ENCODE data around the gene SCUBE2. TPM values are rescaled to one million over a fixed set of nuclear protein-coding genes. Genes with fewer than 3 reads are reported as not detected.
A peak's percentile ranks its signal among the peaks of the same experiment; 100 is the strongest.

The SCUBE2 gene
- total RNA-seq, result 1.8 and 2.7 TPM in 2 replicates

DNA sequence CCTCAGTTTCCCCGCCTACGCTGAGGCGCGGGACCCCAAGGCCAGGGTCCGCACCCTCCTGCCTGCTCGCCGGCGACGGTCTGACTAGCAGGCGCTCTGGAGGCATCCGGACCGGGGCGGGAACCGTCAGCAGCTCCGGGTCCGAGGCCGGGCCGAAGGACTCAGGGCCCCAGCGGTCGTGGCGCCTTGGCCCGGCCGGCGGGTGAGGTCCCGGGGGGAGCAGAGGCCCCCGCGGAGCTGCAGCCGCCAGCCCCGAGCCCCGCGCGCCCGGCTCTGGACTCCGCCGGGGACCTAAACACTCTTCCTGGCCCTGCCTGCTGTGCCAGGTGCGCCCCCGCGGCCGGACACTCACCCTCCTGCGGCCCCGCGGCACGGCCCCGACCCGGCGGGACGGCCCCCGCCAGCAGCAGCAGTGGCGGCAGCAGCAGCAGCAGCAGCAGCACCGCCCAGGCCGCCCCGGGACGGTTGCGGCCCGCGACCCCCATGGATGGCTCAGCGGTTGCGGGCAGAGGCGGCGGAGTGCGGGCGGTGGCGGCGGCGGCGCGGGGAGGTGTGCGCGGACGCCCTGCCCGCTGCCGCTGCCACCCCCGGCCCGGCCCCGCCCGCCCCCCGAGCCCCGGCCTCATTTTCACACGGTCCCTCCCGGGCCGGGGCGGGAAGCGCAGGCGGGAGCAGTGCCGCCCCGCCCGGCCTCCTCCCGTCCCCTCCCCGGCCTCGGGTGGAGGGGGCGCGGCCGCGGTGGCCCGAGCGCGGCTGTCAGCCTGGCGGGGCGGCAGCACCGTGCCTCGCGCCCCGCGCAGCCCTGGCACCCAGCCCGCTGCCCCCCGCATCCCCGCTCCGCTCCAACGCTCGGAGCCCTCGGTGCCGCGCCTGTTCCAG is at the start of gene SCUBE2:
Gene SCUBE2 (minus strand): TSS at position 556 of the 879 bp plus-strand sequence. CDS start 71 bp downstream, at position 485.
- TF ChIP-seq, protein P1, sequence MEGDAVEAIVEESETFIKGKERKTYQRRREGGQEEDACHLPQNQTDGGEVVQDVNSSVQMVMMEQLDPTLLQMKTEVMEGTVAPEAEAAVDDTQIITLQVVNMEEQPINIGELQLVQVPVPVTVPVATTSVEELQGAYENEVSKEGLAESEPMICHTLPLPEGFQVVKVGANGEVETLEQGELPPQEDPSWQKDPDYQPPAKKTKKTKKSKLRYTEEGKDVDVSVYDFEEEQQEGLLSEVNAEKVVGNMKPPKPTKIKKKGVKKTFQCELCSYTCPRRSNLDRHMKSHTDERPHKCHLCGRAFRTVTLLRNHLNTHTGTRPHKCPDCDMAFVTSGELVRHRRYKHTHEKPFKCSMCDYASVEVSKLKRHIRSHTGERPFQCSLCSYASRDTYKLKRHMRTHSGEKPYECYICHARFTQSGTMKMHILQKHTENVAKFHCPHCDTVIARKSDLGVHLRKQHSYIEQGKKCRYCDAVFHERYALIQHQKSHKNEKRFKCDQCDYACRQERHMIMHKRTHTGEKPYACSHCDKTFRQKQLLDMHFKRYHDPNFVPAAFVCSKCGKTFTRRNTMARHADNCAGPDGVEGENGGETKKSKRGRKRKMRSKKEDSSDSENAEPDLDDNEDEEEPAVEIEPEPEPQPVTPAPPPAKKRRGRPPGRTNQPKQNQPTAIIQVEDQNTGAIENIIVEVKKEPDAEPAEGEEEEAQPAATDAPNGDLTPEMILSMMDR (IDR thresholded peaks at IDR 0.05; ENCODE audit: extremely low read depth, low read depth, low read length), result no peak
- Histone ChIP-seq H3K4me2 (ENCODE audit: insufficient read depth, low read length) (peak within 1 kb of the TSS; percentile 79), H3K79me2 (ENCODE audit: insufficient read depth, low read length) (no peaks in the 10 kb centered on the region), H4K20me1 (ENCODE audit: insufficient read depth, low read length) (no peaks in the 10 kb centered on the region), H3K36me3 (ENCODE audit: insufficient read depth, low read length) (no peaks in the 10 kb centered on the region), H2AFZ (ENCODE audit: low read length) (peak within 1 kb of the TSS; percentile 68), H3K27me3 (ENCODE audit: insufficient read depth, low read length) (peaks cover 8% of the 10 kb centered on the region), H3K4me1 (ENCODE audit: insufficient read depth, low read length) (peaks cover 4% of the 10 kb centered on the region), H3K4me3 (ENCODE audit: insufficient read depth, low read length) (peak within 1 kb of the TSS; percentile 68), H3K9me3 (ENCODE audit: low read depth, low read length) (no peaks in the 10 kb centered on the region), H3K27ac (ENCODE audit: low read depth, low read length) (no peak within 1 kb of the TSS)
- DNase-seq (ENCODE audit: insufficient read length, low spot score, missing footprints), result peak; percentile 93

DNA sequence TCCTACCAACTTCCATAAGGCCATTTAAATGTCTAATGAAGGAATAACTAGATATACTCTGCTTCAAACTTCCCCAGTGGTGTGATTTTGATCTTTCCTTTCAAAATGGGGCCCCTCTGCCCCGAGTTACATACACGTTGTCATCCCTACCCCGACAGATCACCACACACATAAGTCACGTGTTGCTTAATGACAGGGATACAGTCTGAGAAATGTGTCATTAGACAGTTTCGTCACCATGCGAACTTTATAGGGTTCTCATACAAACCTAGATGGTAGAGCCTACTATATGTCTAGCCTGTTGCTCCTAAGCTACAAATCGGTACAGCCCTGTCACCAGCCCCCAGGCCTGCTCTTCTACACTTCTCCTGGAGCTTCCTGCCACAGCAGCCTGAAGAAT is 49.8 kb upstream of the SCUBE2 start:
- H3K27ac ChIP-seq (ENCODE audit: low read depth, low read length), result no peak overlapping the region
- H2AFZ ChIP-seq (ENCODE audit: low read length), result no peak overlapping the region
- no peak overlapping the region for H3K4me2 ChIP-seq (ENCODE audit: insufficient read depth, low read length)
- no peaks in the 10 kb centered on the region for H3K9me3 ChIP-seq (ENCODE audit: low read depth, low read length)
- TF ChIP-seq, protein P1 (IDR thresholded peaks at IDR 0.05; ENCODE audit: extremely low read depth, low read depth, low read length), result no peak
- DNase-seq (ENCODE audit: insufficient read length, low spot score, missing footprints), result no peak
- H3K27me3 ChIP-seq (ENCODE audit: insufficient read depth, low read length), result no peaks in the 10 kb centered on the region
- no peak overlapping the region for H3K4me3 ChIP-seq (ENCODE audit: insufficient read depth, low read length)
- H3K36me3 ChIP-seq (ENCODE audit: insufficient read depth, low read length), result peaks cover 79% of the 10 kb centered on the region
- H3K79me2 ChIP-seq (ENCODE audit: insufficient read depth, low read length), result no peaks in the 10 kb centered on the region
- H3K4me1 ChIP-seq (ENCODE audit: insufficient read depth, low read length), result peaks cover 37% of the 10 kb centered on the region
- peaks cover 20% of the 10 kb centered on the region for H4K20me1 ChIP-seq (ENCODE audit: insufficient read depth, low read length)

DNA sequence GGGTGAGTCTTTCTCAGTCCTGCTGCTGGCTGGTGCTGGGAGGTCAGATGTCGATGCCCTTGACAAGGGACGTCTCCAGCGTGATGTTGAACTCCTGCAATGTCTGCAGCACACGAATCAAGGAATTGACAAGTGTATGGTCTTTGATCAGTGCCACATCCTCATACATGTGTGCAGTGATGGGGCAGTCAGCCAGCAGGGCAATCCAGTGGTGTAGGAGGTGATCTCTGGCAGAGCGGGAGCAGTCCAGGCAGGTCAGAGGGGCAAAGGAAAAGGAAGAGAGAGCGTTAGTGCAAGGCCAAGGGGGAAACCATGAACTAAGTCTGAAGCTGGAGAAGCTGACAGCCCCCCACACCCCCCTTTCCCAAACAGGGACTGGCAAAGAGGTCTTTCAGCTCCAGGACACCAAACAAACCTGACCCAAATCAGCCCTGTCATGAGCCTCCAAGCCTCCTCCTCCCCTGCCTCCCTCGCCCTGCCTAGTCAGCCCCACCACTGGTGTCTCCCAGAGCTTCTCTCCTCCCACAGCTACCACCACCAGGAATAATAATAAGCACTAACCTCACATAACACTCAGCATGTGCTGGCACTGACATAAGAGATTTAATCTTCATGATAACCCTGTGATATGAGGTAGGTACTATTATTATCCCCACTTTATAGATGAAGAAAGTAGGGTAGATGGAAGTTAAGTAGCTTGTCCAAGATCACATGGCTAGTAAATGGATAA is 48.4 kb upstream of the SCUBE2 start:
- Histone ChIP-seq H3K9me3 (ENCODE audit: low read depth, low read length) (no peaks in the 10 kb centered on the region), H3K79me2 (ENCODE audit: insufficient read depth, low read length) (no peaks in the 10 kb centered on the region), H3K4me3 (ENCODE audit: insufficient read depth, low read length) (no peak overlapping the region), H4K20me1 (ENCODE audit: insufficient read depth, low read length) (peaks cover 20% of the 10 kb centered on the region), H3K4me1 (ENCODE audit: insufficient read depth, low read length) (peaks cover 37% of the 10 kb centered on the region), H3K27ac (ENCODE audit: low read depth, low read length) (peak overlapping the region; percentile 31), H3K4me2 (ENCODE audit: insufficient read depth, low read length) (no peak overlapping the region), H2AFZ (ENCODE audit: low read length) (no peak overlapping the region), H3K27me3 (ENCODE audit: insufficient read depth, low read length) (no peaks in the 10 kb centered on the region), H3K36me3 (ENCODE audit: insufficient read depth, low read length) (peaks cover 71% of the 10 kb centered on the region)
- TF ChIP-seq, protein P1 (IDR thresholded peaks at IDR 0.05; ENCODE audit: extremely low read depth, low read depth, low read length), result no peak
- no peak for DNase-seq (ENCODE audit: insufficient read length, low spot score, missing footprints)

Data from osteoblast (primary cell).